ENCODE results near the gene KIF6.
"Not testable (repeated sequence)": the region's sequence is repeated elsewhere in the genome, so short reads cannot be mapped to it uniquely, and the experiment has no call there.

Gene KIF6

GRCh38 chr6:39543095-39543494 lies 182.1 kb downstream of the KIF6 start:
- DNase-seq = no peak

GRCh38 chr6:39540454-39540853 lies 184.8 kb downstream of the KIF6 start:
- DNase-seq = no peak

GRCh38 chr6:39530201-39530759 lies 194.9 kb downstream of the KIF6 start:
- DNase-seq = no peak

DNA sequence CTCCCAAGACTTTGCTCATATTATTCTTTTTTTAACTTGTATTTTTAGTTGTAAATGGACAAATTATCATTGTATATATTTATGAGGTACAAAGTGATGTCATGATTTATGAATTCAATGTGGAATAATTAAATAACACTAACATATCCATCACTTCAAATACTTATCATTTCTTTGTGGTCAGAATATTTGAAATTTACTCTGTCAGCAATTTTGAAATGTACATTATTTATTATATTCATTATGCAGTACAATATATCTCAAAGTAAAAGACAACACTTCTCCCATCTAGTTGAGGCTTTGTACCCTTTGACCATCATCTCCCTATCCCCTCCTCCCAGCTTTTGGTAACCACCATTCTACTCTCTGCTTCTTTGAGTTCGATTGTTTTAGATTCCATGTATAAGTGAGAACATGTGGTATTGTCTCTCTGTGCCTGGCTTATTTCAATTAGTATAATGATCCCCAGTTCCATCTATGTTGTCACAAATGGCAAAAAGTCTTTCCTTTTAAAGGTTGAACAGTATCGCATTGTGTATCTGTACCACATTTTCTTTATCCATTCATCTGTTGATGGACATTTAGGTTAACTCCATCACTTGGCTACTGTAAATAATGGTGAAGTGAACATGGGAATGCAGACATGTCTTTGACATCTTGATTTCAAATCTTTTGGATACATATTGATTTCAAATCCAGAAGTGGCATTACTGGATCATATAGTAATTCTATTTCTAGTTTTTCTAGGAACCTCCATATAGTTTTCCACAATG lies 197.2 kb downstream of the KIF6 start:
- DNase-seq = no peak

- DNase-seq = no peak
Measured at GRCh38 chr6:39524007-39524406, 201.2 kb downstream of the KIF6 start.

GRCh38 chr6:39521958-39522357 lies 203.2 kb downstream of the KIF6 start:
- no peak for DNase-seq

DNA sequence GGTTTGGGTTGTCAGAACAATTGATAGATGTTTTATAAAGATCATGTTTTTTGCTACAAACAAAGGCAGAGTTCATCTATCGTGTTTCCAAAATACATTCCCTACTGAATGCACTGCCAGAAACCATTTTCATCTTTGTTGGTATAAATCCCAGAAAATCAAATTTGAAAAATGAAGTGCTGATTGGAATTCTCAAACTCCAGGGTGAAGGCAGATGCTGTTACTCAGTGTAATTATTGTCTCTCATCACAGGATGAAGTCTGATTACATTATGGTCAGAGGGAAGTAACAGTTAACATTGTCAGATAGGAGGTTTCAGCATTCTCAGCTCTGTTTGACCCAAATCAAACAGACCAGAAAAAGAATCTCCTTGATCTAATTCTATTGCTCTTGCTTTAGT lies 204.3 kb downstream of the KIF6 start:
- DNase-seq = no peak

DNA sequence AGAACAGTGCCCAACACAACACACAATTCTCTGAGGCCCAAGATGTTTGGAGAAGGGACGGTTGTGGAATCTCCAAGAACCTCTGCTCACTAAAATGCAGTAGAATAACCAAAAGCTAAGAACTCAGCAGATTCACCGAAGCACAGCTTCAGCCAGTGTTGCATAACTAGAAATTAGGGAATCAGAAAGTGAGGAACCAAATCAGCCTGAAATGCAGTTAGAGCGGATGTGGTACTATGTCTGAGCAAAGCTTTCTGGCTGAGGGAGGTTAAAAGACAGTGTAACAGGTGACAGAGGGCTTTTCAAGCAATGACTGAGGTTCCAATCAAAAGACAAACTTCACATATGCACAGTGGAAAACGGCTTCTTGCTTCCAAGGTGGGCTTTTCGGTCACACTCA lies 204.8 kb downstream of the KIF6 start:
- DNase-seq = no peak

DNA sequence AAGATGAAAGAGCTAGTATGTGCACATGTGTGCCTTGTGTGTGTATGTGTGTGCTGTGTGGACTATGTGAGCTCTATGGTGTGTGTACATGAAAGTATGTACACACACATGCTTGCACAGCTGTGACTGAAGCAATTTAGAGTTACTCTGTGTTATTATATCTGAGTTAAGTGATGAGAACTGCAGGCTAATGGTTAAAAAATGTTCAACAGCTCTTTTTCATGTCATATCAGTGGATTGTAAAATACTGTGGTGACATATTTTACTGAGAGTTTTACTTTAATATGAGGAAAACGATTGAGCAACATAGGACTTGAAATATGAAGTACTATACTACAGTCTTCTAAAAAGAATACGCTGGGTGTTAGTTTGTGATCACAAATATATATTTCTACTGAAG lies 207.0 kb downstream of the KIF6 start:
- no peak for DNase-seq

DNA sequence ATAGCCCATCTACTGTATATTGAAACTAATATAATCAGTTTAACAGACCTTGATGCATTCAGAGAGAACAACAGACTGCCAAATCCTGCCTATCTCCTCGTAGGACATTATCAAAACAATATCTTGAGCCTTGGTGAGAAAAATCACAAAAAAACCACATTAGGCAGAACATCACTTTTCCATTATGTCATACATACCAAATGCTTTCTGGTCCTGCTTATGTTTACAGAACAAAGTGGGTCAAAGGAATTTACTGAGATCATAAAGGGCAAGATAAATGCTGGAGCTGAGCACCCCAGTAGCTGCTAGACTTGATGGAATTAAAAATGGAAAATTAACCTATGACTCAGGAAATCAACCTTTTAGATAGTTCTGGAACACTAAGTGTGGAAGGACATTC lies 207.5 kb downstream of the KIF6 start:
- DNase-seq = no peak

DNA sequence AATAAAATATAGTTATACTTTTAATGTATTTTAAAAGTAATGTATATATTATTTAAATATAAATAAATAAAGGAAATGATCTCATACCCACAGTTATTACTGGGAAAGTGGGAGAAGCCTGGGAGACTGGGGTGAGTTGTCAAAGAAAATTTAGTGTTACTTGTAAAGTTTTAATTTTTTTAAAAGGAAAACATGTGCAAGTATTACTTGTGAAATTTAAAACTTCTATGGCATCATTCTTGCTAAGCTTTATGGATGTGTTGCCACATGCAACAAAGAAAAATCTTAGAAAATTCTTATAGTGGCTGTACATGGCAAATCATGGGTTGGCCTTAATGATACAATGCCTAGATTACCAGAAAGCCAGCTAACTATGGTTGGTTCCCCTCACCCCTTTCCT lies 208.7 kb downstream of the KIF6 start:
- DNase-seq = no peak

GRCh38 chr6:39515471-39515870 lies 209.7 kb downstream of the KIF6 start:
- DNase-seq = no peak

DNA sequence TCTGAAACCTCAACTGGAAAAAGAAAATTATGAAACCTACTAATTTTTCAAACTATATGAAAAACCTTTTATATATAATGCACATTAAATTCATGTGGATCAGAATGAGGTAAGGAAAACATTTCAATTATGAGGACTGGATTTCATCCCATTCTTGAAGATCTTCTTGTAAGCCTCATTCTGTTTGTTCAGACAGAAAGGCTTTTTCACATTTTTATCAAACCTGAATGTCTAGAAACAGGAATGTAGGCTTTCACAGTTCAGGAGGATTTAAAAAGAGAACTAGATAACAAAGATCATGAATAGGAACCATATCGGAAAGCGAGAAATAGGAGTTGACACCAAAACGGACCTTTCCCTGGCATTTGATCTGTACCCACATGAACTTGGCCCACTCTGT lies 210.2 kb downstream of the KIF6 start:
- no peak for DNase-seq

DNA sequence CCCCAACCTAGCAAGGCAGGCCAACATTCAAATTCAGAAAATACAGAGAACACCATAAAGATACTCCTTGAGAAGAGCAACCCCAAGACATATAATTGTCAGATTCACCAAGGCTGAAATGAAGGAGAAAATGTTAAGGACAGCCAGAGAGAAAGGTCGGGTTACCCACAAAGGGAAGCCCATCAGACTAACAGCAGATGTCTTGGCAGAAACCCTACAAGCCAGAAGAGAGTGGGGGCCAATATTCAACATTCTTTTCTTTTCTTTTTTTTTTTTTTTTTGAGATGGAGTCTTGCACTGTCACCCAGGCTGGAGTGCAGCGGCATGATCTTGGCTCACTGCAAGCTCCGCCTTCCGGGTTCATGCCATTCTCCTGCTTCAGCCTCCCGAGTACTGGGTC lies 215.4 kb downstream of the KIF6 start:
- not testable (repeated sequence) for DNase-seq

DNA sequence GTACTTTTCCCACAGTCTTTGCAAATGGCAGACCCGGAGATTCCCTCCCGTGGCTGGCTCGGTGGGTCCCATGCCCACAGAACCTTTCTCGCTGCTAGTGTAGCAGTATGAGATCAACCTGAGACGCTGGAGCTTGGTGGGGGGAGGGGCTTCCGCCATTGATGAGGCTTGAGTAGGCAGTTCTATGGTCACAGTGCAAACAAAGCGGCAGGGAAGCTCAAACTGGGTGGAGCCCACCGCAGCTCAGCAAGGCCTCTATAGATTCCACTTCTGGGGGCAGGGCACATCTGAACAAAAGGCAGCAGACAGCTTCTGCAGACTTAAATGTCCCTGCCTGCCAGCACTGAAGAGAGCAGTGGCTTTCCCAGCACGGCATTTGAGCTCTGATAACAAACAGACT lies 216.7 kb downstream of the KIF6 start:
- no peak for DNase-seq

- DNase-seq = no peak
Measured at GRCh38 chr6:39507331-39507998, 217.7 kb downstream of the KIF6 start.

DNA sequence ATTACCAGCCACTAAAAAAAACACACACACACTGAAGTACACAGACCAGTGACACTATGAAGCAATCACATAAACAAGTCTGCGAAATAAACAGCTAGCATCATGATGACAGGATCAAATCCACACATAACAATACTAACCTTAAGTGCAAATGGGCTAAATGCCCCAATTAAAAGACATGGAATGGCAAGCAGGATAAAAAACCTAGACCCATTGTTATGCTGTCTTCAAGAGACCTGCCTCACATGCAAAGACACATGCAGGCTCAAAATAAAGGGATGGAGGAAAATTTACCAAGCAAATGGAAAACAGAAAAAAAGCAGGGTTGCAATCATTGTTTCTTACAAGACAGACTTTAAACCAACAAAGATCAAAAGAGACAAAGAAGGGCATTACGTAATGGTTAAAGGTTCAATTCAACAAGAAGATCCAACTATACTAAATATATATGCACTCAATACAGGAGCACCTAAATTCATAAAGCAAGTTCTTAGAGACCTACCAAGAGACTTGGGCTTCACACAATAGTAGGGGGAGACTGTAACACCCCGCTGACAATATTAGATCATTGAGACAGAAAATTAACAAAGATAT lies 222.7 kb downstream of the KIF6 start:
- not testable (repeated sequence) for DNase-seq

- DNase-seq = no peak
Measured at GRCh38 chr6:39499053-39499452, 226.2 kb downstream of the KIF6 start.

DNA sequence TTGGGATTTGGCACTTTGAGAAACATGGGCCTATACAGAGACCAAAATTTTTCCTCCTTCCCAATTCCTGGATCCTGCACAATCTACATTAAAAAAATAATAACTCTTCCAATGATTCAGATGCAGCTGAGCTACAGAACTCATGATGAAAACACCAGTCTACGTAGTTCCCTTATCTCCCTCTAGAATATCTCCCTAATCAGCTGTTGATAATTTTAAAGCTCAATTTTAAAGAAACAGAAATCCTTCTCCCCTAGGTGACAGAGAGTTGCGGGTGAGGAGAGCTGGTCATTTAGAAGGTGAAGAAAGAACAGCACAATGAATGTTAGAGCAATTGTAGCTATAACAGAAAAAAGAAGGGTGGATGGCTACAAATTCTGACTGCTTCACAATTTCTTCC lies 227.1 kb downstream of the KIF6 start:
- no peak for DNase-seq

- no peak for DNase-seq
Measured at GRCh38 chr6:39496915-39497314, 228.3 kb downstream of the KIF6 start.

DNA sequence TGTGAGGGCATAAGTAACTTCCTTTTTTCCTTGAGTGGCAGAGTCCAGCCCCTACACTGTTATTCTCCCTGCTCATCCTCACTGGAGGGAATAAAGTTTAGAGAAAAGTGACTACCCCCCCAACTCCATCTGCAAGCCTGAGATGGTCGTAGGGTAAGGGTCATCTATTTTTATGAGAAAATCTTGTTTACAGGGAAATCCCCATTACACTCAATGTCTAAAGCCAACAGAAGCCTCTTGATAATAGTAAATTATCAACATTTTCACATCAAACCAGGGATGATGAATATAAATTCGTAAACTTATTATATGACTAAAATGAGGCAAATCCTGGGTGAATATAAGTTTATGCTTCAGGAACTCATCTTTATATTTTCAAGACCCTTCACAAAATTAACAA lies 228.8 kb downstream of the KIF6 start:
- no peak for DNase-seq

DNA sequence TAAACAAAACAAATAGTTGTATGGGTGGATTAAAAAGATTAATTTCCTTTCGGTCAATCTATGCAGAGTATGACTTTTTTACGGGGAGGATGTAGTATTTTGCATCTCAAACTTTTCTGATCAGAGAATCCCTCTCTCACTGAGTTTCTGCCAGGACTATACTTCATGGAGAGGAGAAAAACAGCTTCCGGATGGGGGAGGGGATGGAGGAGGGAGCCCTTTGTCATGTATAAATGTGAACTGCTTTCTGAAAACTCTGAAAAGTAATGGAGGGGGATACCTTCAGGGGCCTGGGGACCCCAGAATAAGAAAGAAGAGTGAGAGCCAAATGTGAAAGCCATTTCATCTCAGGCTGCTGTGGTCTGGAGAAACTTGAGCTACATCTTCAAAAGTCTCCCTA lies 229.6 kb downstream of the KIF6 start:
- DNase-seq = no peak

DNA sequence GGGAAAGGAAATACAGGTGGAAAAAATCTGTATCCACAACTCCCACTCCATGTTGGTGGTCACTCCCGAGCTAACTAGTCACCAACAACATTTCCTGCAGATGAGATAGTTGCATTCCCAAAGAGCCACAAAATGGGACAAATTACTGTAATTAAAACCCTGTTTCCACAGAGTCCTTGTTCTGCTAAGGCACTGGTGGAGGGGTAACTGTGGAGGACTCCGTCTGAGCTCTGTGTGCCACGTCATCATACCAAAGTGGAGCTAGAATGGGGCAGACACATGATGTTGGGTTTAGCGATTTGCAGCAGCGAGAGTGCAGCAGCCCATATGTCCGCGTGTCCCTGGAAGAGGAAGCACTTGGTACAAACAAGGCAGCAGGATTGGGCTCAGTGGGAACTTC lies 230.2 kb downstream of the KIF6 start:
- no peak for DNase-seq

DNA sequence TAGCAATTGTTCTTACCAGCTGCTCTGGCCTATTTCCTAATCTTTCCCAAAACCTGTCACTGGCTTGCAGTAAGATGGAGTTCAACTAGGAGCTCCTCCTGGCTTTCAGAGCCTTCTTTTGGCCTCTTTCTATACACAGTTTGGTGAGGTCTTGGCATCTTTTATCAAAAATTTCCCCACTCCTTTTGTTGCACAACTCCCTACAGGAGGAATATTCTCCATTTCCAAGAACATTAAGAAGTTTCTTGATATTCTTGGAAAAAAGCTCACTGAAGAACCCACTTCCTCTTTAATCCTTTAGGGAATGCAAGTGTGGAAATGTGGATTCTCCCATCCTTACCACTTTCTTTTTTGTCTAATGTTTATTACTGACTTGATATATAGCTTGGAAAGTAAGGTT lies 231.4 kb downstream of the KIF6 start:
- DNase-seq = no peak

Measured in SW 1271 (cell line).